GM19452 (cell line): ENCODE measurements around the gene EPX.

Experiments
- ATAC-seq: cut with Tn5 transposase; IDR thresholded peaks from one replicate; pipeline ENCODE4 v1.9.1; 2021; ENCODE audit not compliant: unreplicated experiment

EPX gene

DNA sequence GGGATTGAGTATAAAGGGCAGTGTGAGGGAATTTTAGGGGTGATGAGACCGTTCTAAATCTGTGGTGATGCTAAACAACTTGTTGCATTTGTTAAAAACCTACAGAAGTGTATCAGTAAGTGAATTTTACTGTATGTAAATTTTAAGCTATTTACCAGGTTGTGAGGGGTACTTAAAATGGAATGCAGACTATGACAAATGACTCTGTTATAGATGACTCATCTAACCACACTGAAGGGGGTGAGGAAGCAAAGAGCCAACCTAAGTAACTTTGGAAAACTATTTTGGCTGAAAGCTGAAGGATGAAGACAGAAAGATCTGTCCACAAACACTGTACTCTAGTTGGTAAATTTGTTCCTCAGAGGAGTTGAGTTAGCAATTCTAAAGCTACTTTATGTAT, 31.8 kb downstream of the EPX start:
- no peak for ATAC-seq

DNA sequence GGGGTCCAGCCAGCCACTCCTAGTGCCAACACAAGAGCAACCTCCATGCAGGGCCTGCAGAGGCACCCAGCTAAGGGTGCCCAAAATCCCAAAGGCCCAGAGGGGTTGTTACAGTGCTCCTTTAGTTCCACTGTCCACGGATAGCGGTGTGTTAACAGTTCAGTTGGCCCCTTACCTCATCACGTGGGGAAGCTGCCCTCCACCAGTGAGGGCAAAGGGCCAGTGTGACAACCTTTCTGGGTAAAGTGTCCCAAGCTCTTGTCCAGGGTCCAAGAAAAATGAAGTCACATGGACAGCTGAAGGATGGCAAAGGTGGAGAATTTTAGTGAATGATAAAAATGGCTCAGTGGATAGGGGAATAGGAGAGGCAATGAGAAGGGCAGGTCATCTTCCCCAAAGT, 35.2 kb downstream of the EPX start:
- ATAC-seq: no peak

DNA sequence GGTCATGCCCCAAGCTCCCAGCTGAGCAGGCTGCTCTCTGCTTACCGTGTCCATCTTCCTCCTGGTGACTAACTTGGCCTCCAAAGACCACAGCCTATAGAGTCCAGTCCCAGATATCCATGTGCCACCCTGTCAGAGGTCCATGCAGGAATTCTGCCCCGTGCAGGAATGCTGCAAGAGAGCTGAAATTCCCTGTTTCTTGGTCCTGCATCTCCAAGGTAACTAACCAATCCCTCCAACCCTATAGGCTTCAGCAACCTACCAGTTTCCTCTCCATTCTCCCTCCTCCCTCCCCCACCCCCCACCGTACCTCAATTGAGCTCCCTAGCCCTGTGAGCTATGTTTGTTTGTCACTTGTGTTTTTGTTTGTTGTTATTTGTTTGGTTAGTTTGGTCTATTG, 36.2 kb downstream of the EPX start:
- ATAC-seq: no peak

DNA sequence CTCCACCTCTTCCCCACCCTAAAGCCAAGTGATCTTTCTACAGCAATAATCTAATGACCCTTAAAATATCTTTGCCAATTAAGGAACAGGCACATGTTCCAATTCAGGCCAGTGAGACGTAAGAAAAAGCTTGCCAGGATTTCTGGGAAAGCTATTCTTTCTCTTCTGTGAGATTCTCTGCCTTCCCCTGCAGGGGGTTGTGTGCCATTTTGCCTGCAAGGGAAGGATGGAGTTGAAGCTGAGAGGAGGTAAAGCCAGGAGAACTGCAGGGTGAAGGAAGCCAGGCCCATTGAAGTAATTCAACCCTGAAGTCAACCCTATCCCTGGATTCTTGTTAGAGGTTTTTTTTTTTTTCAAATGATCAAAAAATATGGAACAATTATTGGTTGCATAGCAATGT, 36.9 kb downstream of the EPX start:
- no peak for ATAC-seq

DNA sequence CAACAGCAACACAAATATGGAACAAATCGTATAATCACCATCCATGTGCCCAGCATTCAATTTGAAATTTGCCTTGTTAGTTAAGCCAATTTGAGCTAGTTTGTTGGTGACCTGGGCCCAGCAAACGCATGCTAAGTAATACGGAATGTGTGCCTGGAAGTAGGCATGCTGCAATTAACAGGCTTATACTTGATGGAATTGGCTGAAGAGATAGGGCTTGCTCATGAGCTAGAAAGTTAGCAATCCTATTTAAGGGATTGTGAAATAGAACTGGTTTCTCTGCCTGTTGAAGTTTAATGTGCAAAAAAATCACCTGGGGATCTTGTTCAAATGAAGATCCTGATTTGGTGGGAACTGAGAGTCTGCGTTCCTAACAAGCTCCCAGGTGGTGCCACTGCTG, 37.4 kb downstream of the EPX start:
- no peak for ATAC-seq

DNA sequence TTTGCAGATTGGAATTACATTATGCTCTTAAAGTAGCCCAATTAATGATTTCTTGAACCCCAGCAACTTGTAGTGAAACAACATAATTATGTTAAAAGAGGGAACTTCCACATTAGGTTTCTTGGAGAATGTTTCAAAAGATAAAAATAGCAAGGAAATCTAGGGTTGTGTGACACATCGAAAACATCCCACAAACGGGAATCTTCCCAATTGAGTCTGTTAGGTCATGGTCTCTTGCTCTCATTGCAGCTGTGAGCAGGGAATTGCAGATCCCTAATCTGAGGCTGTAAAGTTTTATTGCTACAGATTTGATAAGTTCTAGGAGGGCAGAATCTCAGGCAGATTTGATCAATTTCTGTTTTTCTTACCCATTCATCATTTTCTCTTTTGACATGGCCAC, 39.1 kb downstream of the EPX start:
- no peak for ATAC-seq

DNA sequence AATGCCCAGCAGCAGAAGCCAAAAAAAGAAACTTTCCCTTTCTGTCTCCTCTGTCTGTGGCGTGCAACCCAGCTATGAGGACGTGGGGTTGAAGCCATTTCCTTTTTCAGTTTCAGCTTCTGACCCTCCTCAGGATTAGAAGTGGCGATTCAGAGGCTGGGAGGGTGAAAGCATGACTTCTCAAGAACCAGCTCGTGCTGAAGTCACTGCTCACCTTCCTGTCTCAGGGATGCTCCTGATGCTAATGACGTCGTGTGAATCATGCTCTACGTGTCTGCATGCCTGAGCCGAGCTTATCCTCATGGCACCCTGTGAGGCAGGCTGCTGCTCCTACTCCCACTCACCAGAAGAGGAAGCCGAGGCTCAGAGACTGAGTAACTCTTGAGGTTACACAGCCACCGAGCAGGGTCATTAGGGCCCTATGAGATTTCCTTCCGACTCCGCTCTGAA, 40.2 kb downstream of the EPX start:
- peak; percentile 88 for ATAC-seq

DNA sequence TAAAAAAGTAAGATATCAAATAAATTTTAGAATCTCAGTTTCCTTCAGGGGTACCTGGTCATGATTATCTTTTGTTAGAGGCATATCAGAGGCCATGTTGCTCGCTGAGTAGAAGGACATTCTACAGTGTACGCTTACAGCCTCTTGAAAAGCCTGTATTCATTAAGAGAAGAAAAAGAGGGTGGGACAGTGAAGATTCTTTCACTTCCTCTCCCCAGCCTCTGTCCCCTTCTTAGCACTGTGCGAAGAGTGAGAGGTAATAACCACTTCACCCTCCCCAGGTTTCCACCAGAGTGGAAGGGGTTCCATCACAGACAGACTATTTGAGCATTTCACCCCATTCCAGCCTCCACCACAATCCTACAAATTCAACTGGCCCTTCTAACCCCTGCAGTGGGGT, 41.0 kb downstream of the EPX start:
- ATAC-seq: no peak

DNA sequence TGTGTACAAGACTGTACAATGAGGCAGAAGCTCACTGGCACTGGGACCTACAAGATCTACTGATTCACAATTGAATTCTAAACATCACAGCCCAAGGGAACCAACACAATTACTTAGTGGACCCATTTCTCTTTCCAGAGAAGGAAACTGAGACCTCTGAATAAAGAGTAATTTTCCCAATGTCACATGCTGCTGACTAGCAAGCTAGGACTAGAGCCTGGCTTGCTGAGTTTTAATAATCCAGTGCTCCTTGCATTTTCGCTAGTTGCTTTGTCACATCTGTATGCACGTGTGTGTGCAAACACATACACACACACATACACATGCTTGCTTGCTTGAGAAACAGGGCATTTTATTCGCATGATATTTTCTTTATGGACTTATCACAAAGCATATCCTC, 42.0 kb downstream of the EPX start:
- ATAC-seq: no peak

DNA sequence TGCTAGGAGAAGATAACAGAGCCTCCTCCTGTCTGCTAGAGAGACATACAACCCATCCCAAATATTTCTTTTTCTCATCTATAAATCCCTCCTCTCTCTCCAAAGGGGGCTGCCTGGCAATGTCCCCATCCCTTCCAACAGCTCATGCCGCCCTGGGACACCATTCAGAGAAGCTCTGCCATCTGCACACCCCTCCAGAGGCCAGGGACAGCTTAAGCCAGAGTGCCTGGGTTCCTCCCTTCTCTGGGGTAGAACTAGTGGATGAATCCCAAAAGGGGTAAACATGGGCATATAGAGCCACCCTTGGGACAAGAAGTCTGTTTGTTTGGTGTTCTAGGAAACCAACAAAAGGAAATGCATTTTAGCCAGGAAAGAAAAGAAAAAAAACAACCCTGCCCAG, 43.3 kb downstream of the EPX start:
- no peak for ATAC-seq

DNA sequence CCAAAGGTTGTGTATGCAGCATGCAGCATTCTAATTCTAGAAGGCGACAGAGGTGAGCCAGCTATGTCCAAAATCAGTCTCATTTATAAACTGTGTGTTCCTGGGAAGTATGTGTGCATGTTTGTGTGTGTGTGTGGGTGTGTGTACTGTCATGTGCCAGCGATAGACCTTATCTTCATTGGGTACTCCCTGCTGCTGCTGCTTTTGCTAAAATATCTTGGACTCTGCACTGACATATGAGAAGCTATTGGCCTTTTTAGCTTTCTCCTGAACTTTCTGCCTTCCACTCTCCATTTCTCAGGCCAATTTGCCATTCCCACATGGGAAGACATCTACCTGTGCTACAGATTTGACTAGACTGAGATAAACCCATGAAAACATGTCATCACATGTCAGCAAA, 43.9 kb downstream of the EPX start:
- ATAC-seq: no peak

DNA sequence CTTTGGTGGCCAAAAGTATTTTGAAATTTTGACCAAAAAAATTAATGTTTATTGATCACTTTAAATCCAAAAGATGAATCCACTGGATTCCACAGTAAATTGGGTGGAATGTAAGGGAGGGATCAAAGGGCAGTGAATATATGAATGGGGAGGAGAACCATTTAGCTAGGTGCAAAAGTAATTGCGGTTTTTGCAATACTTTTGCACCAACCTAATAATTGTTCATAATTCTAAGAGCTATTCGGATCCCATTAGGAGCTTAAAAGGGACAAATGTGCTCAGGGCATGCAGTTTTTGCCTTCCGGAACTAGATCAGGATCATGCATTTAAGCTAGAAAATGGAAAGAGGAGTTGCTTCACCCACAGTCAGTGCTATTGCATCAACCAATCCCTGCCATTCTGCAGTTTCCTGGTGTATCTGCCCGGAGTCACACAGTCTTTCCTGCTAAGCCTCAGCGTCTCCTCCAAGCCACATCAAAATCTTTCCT, 45.7 kb downstream of the EPX start, which contains the start of gene LPO:
Gene LPO, plus strand, starts transcription at position 438 of the 488 bp plus-strand sequence. CDS start 4,396 bp downstream, outside the sequence.
- ATAC-seq: no peak

DNA sequence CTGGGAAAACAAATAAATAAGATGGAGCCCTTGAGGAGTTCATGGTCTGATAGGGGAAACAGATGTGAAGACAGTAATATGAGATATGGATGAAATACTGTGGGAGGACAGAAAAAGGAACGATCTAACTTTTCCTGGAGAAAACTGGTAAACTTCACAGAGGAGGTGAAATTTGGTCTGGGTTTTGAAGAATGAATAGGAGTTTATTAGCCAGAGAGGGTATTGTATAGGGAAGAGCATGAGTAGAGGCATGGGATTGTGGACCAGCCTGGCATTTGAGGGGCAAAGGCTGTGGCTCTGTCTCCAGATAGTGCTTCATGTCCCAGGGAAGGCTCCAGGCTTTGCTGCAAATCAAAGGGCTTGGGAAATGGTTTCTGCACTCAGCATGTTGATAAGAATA, 47.5 kb downstream of the EPX start:
- ATAC-seq: no peak

DNA sequence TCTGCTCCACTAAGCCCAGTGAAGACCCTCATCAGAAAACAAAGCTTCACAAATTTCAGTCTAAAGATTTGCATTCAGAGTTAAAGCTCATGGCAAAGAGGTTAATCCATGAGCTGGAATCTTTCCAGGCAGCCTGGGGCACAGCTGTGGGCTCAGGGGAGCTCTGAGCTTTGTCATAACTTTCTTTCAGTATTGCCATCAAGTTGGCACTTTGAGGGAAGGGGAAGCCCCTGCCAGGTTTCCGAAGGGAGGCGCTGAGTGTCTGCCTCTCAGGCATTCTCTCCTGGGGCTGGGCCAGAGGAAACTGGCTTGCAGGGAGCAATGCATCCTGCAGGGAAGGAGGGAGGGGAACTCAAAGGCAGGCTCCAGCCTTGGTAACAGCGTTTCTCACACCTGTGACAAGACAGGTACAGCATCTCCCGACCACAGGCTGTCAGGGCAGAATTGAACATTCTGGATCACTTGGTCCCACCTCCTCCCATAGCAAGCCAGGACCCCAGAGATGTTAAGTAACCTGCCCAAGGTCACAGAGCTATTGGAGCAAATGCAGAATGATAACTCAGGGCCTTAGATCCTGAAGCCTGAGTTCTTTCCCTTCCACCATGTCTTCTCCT, 49.8 kb downstream of the EPX start:
- ATAC-seq: no peak

DNA sequence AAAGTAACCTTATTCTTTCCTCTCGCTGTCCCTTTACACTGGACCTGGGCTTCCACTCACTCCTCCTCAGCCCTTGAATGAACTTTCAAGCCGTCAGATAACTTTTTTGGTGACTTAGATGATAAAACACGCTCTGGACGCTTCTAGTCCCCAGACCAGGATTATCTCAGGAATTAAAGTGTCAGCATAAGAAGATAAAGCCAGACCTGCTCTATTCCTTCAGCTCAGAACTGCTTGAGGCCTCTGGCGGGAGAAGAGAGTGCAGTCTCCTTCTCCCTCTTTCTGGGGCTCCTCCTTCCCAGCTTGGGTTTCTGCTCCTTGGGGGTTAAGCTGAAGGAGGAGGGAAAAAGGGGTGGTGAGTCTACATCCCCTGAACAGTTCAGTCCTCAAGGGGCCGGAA, 52.4 kb downstream of the EPX start:
- no peak for ATAC-seq

DNA sequence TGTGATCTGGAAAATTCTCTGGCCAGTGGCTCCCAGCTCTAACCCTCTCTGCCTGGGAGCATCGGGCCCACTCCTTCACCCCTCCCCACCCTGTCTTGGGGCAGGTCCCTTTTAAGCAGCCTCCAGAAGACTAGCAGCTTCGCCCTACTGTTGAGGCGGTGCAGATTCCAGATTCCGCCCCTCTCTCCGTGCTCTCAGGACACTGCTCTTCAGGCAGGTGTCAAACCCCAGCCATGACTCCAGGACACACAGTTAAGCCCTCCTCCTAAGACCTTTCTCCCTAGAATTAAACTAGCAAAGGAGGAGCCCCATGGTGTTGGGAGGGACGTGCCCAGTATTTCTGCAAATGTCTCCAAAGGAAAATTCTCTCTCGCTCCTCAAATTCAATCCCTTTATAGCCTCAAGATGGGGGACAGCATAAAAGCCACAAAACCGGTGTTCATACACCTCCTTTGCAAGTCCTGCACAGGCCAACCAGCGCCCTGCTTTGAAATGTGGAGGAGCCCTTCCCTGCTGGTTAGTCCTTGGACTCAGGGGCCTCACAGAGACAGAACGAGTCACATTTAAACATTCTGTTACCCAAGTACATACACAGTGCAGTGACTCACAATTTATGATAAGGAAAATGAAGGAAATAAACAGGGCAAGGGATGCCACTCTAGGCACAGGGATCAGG, 53.0 kb downstream of the EPX start:
- ATAC-seq: no peak

DNA sequence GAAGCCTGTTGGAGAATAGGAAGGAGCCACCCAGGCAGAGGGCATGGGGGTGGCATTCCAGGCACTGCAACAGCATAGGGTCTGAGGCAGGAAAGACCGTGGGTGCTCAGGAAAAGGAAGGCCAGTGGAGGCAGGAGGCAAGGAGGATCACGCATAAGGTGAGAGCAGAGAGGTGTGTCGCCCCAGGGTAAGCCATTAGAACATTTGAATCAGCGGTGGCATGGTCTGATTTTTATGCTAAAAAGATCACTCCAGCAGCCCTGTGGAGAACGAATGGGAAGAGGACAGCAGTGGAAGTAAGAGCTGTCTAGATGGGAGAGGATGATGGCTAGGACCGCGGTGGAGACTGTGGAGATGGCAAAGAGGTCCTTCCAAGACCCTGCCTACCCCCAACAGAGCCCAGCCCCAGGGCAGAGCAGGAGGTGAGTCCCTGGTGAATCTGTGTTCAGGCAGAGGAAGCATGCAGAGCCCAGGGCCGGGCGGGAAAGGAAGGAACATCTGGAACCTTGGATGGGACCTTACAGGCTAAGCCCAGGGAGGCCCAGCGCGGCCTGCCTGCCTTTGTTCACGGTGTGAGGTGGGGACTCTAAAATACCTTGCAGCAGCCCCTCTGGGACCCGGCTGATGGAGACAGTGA, 53.7 kb downstream of the EPX start:
- ATAC-seq: no peak

DNA sequence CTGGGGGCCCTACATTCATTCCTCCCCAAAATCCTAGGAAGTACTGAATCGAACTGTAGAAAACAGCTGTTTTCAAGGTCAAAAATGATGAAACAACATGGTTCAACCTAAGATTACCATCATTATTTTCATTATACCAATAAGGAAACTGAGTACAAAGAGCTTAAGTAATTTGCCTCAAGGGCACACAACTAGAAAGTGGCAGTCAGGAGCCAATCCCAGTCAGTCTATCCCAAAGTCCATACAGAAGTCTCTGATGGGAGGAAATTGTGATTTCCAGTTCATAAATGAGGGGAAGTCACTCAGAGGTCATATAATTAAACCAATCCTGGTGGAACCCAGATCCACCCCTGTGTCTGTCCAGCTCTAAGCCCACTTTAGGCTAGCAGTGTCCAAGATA, 54.3 kb downstream of the EPX start:
- no peak for ATAC-seq

DNA sequence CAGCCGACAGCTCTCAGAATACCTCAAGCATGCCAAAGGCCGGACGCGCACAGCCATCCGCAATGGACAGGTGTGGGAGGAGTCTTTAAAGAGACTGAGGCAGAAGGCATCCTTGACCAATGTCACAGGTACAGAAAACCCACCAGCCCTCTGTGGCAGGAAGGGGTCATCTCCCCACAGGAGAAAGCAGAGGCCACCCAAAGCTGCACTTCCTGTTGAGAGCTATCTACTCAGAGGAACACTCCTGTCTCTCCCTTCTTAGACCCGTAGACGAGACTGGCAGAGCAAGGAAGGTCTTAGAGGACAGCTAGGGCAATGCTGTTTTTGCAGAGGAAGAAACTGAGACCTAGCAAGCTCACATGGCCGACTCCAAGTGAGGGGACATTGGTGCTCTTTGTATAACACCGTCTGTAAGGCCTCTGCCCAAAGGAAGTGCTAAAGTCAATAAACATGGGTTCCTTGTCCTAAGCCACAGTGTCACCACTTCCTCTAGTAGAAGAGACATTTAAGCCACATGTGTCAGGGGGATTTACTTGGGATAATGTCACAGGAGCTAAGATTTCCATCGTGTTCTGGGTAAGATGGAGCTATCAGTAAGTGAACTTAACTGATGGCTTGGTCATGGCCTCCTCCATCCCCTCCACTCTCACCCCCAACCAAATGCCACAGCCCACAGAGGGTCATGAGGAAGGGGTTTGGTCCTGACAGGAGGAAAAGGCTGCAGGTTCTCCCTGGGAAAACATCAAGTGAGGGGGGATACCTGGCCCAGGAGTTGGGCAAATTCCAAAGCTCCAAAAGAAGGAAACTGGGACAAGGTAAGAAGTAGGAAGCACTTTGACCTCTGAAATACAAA, 55.2 kb downstream of the EPX start:
- ATAC-seq: no peak

DNA sequence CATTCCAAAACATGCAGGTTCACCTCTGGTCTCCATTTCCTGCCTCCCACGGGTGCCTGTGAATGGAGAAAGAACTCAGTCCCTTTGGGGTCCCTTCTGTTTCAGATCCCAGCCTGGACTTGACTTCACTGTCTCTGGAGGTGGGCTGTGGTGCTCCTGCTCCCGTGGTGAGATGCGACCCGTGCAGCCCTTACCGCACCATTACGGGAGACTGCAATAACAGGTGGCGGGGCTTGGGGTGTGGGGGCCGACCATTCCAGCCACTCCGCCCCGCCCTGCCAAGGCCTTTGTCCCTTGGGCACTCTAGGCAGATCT, 56.4 kb downstream of the EPX start:
- ATAC-seq: no peak

DNA sequence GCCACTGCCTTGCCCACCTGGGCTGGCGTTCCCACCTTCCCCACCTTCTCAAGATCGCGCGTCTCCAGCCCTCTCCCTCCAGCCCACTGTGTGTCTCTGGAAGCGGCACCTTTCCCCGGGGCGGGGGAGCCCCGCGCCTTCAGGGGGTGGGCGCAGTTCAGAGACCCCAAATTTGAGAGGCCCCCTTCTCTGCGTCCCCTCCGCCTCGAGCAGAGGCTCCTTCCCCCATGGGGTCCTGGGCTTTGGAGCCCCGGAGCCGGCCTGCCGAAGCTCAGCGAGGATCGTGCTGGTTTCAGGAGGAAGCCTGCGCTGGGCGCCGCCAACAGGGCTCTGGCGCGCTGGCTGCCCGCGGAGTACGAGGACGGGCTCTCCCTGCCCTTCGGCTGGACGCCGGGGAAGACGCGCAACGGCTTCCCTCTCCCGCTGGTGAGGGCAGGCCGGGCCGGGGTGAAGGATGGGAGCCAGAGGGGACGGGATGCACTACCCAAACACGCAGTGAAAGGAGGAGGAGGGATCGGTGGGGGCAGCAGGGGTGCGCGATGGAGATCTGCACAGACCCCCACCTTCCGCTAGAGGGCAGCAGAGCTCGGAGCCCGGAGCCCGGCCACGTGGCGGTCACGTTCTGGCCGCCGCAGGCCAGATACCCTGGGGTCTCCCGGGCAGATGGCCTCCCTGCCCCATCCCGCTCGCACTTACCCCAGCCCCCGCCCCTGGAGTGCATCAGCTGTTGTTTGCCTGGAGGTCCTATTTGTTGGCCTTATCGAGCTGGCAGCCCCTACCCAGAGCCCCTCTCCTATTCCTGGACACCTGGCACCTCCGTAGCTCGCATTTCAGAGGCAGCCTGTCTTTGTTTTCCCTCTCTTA, 57.0 kb downstream of the EPX start:
- no peak for ATAC-seq
